Right lobe of liver (tissue), 4 donors: ENCODE measurements around the gene GLIS1.

ENCODE experiments used
- CTCF ChIP-seq, 4 donors: fragments of 200-600 bp in 3 of 4; fragments of 450-650 bp in 1 of 4; IDR thresholded peaks; one replicate each; pipeline versions ENCODE4 v1.5.1 to v1.8.0; 2016 to 2022; ENCODE audit warnings: antibody characterized with exemption in 4 of 4, mild to moderate bottlenecking in 2 of 4
- POLR2A ChIP-seq: fragments of 450-650 bp; IDR thresholded peaks from one replicate; pipeline ENCODE4 v1.6.1; 2017; ENCODE audit warnings: antibody characterized with exemption, mild to moderate bottlenecking
- donor health status: DM: no; HTN: no; CAD: no.
- donor health status: DM: no; HTN: no; CAD: no.
- donor health status: DM: no; HTN: yes; CAD: no.

- TF ChIP-seq CTCF (IDR thresholded peaks at IDR 0.05) (no peak), POLR2A (no peak)
These were observed 161.9 kb downstream of the GLIS1 start for GRCh38 chr1:53576866-53577760.
